ENCODE data around the gene DESI1. TPM values are rescaled to one million over a fixed set of nuclear protein-coding genes. Genes with fewer than 3 reads are reported as not detected.
"Not testable (repeated sequence)": the region's sequence is repeated elsewhere in the genome, so short reads cannot be mapped to it uniquely, and the experiment has no call there.

Gene DESI1
- total RNA-seq, 1 donor from 2014 or later, result 22.7 TPM

DNA sequence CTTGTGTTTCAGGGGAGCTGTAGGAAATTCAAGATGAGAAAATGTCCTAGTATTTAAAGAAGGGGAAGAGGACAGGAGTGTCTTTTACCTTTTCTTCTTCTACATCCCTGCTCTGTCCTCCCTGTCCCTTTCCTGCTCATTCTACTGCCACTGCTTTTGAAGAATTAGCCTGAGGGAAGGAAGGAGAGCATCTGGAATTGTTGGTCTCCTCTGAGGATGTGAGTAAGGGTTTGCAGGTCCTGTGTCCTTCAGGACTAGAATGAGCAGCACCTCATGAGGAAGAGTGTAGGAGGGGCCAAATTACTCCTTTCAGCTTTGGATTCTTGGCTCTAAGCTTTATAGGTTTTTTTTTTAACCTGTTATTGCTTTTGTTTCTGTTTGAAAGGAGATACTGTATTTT is 43.6 kb upstream of the DESI1 start:
- H3K4me1 Mint-ChIP-seq, result peaks cover 13% of the 10 kb centered on the region
- no peak overlapping the region for H3K27ac Mint-ChIP-seq
- H3K4me2 ChIP-seq, result no peak overlapping the region
- H2AFZ ChIP-seq (replicated peaks), result no peak overlapping the region
- no peak overlapping the region for H3K4me3 Mint-ChIP-seq
- no peaks in the 10 kb centered on the region for H4K20me1 ChIP-seq (ENCODE audit: low read depth)
- peaks cover 72% of the 10 kb centered on the region for H3F3A ChIP-seq (ENCODE audit: low read depth)
- TF ChIP-seq EZH2phosphoT487 (IDR thresholded peaks at IDR 0.05), result no peak
- TF ChIP-seq EZH2 (IDR thresholded peaks at IDR 0.05), result no peak
- TF ChIP-seq, protein P1, sequence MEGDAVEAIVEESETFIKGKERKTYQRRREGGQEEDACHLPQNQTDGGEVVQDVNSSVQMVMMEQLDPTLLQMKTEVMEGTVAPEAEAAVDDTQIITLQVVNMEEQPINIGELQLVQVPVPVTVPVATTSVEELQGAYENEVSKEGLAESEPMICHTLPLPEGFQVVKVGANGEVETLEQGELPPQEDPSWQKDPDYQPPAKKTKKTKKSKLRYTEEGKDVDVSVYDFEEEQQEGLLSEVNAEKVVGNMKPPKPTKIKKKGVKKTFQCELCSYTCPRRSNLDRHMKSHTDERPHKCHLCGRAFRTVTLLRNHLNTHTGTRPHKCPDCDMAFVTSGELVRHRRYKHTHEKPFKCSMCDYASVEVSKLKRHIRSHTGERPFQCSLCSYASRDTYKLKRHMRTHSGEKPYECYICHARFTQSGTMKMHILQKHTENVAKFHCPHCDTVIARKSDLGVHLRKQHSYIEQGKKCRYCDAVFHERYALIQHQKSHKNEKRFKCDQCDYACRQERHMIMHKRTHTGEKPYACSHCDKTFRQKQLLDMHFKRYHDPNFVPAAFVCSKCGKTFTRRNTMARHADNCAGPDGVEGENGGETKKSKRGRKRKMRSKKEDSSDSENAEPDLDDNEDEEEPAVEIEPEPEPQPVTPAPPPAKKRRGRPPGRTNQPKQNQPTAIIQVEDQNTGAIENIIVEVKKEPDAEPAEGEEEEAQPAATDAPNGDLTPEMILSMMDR (IDR thresholded peaks at IDR 0.05), result no peak
- H3K9ac ChIP-seq, result no peak overlapping the region
- H3K4me3 ChIP-seq, result no peak overlapping the region
- no peaks in the 10 kb centered on the region for H3K79me2 ChIP-seq (ENCODE audit: low read depth)
- H3K27me3 ChIP-seq, result no peaks in the 10 kb centered on the region
- no peaks in the 10 kb centered on the region for H3K9me3 Mint-ChIP-seq
- H3K27me3 Mint-ChIP-seq (ENCODE audit: insufficient read depth, low read depth), result peaks cover 2% of the 10 kb centered on the region
- peak overlapping the region; percentile 81 for H3K27ac ChIP-seq
- peaks cover 11% of the 10 kb centered on the region for H3K36me3 ChIP-seq
- peaks cover 21% of the 10 kb centered on the region for H3K36me3 Mint-ChIP-seq
- no peaks in the 10 kb centered on the region for H3K9me3 ChIP-seq (ENCODE audit: low read depth)
- no peak for DNase-seq (ENCODE audit: low spot score)
- peaks cover 8% of the 10 kb centered on the region for H3K4me1 ChIP-seq

DNA sequence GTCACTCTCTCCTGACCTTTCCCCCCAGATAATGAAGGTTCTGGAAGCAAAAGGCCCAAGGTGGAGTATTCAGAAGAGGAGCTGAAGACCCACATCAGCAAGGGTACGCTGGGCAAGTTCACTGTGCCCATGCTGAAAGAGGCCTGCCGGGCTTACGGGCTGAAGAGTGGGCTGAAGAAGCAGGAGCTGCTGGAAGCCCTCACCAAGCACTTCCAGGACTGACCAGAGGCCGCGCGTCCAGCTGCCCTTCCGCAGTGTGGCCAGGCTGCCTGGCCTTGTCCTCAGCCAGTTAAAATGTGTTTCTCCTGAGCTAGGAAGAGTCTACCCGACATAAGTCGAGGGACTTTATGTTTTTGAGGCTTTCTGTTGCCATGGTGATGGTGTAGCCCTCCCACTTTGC is 42.8 kb upstream of the DESI1 start:
- not testable (repeated sequence) for DNase-seq (ENCODE audit: low spot score); H4K20me1 ChIP-seq (ENCODE audit: low read depth); H3K4me2 ChIP-seq; H3K9me3 ChIP-seq (ENCODE audit: low read depth); H3K4me1 ChIP-seq; H3K4me3 Mint-ChIP-seq; H3K4me3 ChIP-seq; H3K9me3 Mint-ChIP-seq; H3K27ac Mint-ChIP-seq; H2AFZ ChIP-seq (replicated peaks); H3K79me2 ChIP-seq (ENCODE audit: low read depth); H3K4me1 Mint-ChIP-seq; H3K27me3 ChIP-seq; H3K27me3 Mint-ChIP-seq (ENCODE audit: insufficient read depth, low read depth); H3K9ac ChIP-seq; H3K27ac ChIP-seq
- peaks cover 21% of the 10 kb centered on the region for H3K36me3 Mint-ChIP-seq
- peaks cover 70% of the 10 kb centered on the region for H3F3A ChIP-seq (ENCODE audit: low read depth)
- peaks cover 11% of the 10 kb centered on the region for H3K36me3 ChIP-seq

DNA sequence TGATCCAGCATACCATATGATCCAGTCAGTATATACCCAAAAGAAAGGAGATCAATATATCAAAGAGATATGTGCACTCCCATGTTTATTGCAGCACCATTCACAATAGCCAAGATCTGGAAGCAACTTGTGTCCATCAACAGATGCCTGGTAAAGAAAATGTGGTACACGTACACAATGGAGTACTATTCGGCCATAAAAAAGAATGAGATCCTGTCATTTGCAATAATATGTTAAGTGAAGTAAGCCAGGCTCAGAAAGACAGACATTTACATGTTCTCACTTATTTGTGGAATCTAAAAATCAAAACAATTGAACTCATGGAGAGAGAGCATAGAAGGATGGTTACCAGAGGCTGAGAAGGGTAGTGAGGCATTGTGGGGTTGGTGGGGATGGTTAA is 40.9 kb upstream of the DESI1 start:
- Mint-ChIP-seq H3K36me3 (peaks cover 29% of the 10 kb centered on the region), H3K4me1 (peaks cover under 1% of the 10 kb centered on the region), H3K9me3 (no peaks in the 10 kb centered on the region), H3K27ac (no peak overlapping the region), H3K27me3 (ENCODE audit: insufficient read depth, low read depth) (peaks cover 2% of the 10 kb centered on the region), H3K4me3 (no peak overlapping the region)
- no peak overlapping the region for H3K9ac ChIP-seq
- peaks cover 21% of the 10 kb centered on the region for H3K36me3 ChIP-seq
- H3K27me3 ChIP-seq, result no peaks in the 10 kb centered on the region
- no peaks in the 10 kb centered on the region for H4K20me1 ChIP-seq (ENCODE audit: low read depth)
- no peak overlapping the region for H3K27ac ChIP-seq
- no peaks in the 10 kb centered on the region for H3K79me2 ChIP-seq (ENCODE audit: low read depth)
- H3K4me2 ChIP-seq, result no peak overlapping the region
- H2AFZ ChIP-seq (replicated peaks), result no peak overlapping the region
- DNase-seq (ENCODE audit: low spot score), result no peak
- TF ChIP-seq EZH2phosphoT487 (IDR thresholded peaks at IDR 0.05), result no peak
- TF ChIP-seq, protein P1 (IDR thresholded peaks at IDR 0.05), result no peak
- TF ChIP-seq EZH2 (IDR thresholded peaks at IDR 0.05), result no peak
- peaks cover 63% of the 10 kb centered on the region for H3F3A ChIP-seq (ENCODE audit: low read depth)
- no peak overlapping the region for H3K4me3 ChIP-seq
- H3K4me1 ChIP-seq, result no peaks in the 10 kb centered on the region
- no peaks in the 10 kb centered on the region for H3K9me3 ChIP-seq (ENCODE audit: low read depth)

DNA sequence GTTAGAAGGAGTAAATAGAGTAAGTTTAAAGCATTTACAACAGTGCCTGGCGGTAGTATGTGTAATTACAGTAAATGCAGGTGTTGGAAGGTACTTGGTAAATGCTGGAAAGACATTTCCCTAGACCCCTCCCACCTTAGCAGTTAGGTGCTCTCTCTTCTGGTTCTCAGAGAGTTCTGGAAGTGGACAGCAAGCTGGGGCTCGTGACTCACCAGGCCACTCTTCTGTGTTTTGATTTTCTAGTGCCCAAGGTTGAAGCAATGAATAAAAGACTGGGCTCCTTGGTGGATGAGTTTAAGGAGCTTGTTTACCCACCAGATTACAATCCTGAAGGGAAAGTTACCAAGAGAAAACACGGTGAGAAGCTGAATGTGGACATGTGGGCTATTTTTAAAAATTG is 40.2 kb upstream of the DESI1 start:
- Histone ChIP-seq H3K36me3 (peaks cover 23% of the 10 kb centered on the region), H3K27me3 (no peaks in the 10 kb centered on the region), H3K4me3 (no peak overlapping the region), H3K79me2 (ENCODE audit: low read depth) (no peaks in the 10 kb centered on the region), H3K4me2 (no peak overlapping the region), H3K27ac (no peak overlapping the region), H3F3A (ENCODE audit: low read depth) (peaks cover 63% of the 10 kb centered on the region), H3K9me3 (ENCODE audit: low read depth) (no peaks in the 10 kb centered on the region), H3K9ac (no peak overlapping the region), H2AFZ (replicated peaks) (no peak overlapping the region), H4K20me1 (ENCODE audit: low read depth) (no peaks in the 10 kb centered on the region), H3K4me1 (no peaks in the 10 kb centered on the region)
- no peak overlapping the region for H3K27ac Mint-ChIP-seq
- H3K36me3 Mint-ChIP-seq, result peaks cover 29% of the 10 kb centered on the region
- no peaks in the 10 kb centered on the region for H3K4me1 Mint-ChIP-seq
- no peaks in the 10 kb centered on the region for H3K9me3 Mint-ChIP-seq
- no peak for DNase-seq (ENCODE audit: low spot score)
- no peak for TF ChIP-seq EZH2phosphoT487 (IDR thresholded peaks at IDR 0.05)
- TF ChIP-seq, protein P1 (IDR thresholded peaks at IDR 0.05), result no peak
- TF ChIP-seq EZH2 (IDR thresholded peaks at IDR 0.05), result no peak
- no peak overlapping the region for H3K4me3 Mint-ChIP-seq
- H3K27me3 Mint-ChIP-seq (ENCODE audit: insufficient read depth, low read depth), result peaks cover 2% of the 10 kb centered on the region
